Activated CD4-positive, CD25-positive, alpha-beta regulatory T cell treated with anti-CD3 and anti-CD28 coated beads, Interleukin-2, amount 50 U/mL, for 16 hours (primary cell): ENCODE data around the gene NUDT1.

Experiments
- DNase-seq: peaks from one replicate; pipeline ENCODE4 v3.0.0-alpha.2; 2020; ENCODE audit warnings: low read depth, low spot score

Gene NUDT1

DNA sequence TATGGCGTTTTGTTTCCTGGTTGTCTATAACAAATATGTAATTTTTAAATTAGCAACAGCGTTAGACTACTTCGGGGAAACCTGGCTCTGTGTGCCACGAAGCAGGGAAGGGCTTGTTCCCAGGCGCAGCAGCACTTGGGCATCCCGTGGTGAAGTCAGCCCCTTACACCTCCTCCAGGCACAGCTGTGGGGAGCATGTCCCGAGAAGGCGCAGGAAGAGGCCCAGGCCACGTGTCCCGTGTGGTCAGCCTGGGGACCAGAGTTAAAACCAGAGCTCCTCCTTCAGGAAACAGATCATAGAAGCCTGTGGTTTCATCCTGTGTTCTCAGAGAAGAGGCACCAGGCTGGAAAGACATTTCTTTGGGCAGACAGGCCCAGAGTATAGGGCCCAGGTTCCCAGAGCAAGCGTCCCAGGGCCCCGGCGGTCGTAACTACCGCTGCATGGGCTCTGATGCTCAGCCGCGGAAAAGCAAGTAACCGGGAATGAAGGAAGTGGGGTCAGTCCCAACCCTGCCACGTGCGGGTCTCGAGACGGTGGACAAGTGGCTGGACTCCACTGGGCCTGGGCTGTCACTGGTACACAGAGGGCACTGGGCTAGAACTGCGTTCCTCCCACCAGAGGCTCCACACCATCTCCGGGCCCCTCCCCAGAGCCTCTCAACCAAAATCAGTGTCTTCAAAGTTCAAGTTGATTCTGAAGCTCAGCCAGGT, 7.1 kb downstream of the NUDT1 start:
- no peak for DNase-seq

DNA sequence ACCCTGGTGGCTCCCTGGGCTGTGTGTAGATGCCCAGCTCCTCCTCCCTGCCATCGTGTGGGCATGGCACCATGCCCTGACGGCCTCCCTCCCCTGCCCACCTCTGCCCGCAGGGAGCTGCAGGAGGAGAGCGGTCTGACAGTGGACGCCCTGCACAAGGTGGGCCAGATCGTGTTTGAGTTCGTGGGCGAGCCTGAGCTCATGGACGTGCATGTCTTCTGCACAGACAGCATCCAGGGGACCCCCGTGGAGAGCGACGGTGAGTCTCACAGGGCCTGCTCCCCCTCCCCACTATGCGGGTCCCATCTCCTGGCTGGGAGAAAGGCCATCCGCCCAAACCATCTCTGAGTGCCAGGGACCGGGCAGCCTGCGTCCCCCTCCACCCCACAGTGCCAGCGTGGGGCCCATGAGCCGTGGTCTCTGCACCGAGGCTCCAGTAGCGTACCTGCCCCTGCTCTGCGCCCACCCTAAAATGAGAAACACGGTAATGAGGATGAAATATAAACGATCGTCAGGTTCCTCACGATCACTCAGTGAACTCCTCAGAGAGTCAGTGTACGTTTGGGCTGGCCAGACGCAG, 7.8 kb downstream of the NUDT1 start:
- no peak for DNase-seq

- no peak for DNase-seq
These were observed 9.4 kb downstream of the NUDT1 start for GRCh38 chr7:2251381-2251780.

DNA sequence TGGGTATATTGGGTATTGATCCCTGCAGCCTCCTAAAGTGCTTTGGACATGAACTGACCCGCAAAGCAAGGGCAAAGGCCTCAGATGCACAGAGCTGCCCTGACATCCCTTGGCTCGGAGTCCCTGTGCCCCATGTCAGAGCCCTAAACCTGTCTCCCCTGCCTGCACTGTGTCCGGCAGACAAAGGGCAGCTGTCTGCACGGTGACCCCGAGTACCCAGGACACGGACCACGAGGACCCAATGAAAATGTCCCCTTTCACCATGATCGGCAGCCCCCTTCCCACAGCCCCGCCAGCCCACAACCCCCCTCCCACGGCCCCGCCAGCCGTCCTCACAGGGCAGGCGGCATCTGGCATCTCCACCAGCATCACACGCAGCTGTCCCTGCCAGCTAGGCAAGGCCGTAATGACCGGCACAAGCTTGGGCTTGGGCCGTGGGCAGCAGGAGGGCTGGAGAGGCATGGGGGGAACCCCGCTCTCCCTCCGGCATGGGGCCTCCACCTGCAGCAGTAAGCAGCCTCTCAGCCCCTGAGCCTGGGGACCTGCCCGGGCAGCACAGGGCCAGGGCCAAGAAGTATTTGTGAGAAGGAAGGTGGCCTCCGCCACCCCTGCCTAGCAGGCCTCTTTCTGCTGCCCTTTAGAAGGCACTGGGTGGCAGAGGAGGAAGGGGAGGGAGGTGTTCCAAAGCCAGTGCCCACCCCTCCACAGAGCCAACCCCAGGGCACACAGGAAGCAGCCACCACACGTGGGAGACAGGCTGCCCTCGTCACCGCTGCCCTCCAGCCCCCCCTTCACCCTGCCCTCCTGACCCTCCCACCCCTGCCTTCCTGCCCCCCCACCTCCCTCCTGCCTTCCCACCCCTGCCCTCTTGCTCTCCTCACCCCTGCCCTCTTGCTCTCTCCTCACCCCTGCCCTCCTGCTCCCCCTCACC, 10.1 kb downstream of the NUDT1 start:
- DNase-seq = no peak

- DNase-seq = no peak
These were observed 11.0 kb downstream of the NUDT1 start for GRCh38 chr7:2253021-2253420.

DNA sequence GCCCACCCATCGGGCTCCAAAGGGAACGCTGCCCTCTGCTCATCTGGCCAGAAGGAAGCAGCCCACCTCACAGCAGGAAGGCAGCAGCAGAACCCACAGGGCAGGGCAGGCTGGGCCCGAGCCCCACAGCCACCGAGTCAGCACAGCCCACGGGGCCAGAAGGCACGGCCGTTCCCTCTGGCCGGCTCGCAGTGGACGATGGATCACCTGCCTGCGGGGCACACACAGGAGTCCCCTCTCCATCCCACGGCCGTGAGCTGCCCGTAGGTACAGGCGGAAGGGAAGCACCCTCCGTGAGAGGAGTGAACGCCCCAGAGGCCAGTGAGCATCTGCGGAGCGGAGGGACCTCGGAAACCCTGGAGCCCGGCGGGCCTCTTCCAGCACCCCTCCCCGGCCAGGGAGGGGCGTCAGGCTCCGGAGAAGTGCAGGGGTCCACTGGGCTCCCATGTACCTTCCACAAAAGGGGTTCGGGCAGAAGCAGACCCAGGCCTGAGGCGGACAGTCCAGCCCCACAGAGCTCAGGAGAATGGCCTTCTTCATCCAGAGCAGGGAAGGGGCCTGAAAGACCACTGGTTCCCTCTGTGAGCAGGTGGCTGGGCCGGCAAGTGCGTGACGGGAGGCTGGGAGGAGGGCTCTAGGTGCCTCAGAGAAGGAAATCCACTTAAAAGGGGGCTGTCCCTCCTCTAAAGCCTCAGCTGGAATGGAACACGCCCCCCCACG, 11.7 kb downstream of the NUDT1 start:
- DNase-seq = no peak

- no peak for DNase-seq
These were observed 12.6 kb downstream of the NUDT1 start for GRCh38 chr7:2254429-2255144.

DNA sequence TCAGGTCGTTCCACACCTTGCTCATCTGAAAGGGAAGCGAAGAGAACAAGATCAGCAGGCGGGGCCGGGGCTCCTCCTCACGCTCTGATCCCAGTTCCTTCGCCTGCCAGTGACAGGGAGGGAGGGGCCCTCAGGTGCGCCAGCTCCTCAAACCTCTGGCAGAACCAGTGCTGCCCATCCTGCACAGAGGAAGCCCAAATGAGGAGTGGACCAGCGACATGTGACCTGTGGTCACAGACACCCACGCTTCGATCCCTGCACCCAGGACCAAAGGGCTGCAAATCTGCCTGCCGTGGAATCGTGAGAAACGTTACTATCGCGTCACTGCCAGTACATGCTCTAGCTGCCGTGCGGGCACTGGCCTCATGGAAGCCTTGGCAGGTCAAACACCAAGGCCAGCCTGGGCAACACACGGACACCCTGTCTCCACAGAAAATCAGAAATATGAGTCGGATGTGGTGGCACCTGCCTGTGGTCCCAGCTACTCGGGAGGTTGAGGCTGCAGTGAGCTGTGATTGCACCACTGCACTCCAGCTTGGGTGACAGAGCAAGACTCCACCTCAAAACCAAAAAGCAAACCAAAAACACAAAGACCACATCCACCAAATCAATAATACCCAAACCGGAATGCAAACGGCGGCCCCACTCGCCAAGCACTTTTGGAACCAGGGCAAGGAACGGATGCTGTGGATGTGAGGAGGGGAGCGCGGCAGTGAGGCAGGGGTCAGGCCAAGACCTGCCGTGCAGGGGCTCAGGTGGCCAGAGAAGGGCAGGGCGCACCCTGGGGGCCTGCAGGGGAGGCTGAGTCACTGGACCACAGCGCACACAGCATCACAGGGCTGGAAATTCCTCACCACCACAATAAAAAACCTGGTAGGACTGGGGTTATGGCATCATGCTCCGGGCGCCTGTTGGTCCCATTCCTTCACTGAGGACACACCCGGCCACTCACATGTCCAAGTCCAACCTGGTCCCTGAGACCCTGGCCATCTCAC, 13.4 kb downstream of the NUDT1 start:
- DNase-seq = no peak

- no peak for DNase-seq
These were observed 14.4 kb downstream of the NUDT1 start for GRCh38 chr7:2256306-2257045.

GRCh38 chr7:2257046-2257551, 15.1 kb downstream of the NUDT1 start:
- DNase-seq = no peak

GRCh38 chr7:2257651-2258050, 15.6 kb downstream of the NUDT1 start:
- DNase-seq = no peak

GRCh38 chr7:2258661-2259365, 16.8 kb downstream of the NUDT1 start:
- DNase-seq = no peak

- no peak for DNase-seq
These were observed 17.5 kb downstream of the NUDT1 start for GRCh38 chr7:2259480-2259879.

DNA sequence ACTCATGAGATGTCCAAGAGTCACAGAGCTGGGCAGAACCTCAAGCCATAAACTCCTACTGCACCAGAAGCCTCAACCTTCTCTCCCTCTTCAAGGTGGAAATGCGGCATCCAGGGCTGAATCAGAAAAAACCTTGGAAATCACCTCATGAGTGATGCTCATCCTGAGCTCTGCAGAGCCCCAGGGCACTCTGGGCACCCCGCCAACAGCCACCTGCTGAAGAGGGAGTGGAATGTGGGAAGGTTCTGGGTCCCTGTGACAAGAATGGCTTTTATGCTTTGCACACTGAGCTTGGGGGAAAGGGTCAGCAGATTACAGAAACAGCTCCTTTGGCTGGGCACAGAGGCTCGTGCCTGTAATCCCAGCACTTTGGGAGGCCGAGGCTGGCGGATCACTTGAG, 18.8 kb downstream of the NUDT1 start:
- DNase-seq = no peak

- DNase-seq = no peak
These were observed 19.6 kb downstream of the NUDT1 start for GRCh38 chr7:2261611-2262010.

- DNase-seq = no peak
These were observed 21.1 kb downstream of the NUDT1 start for GRCh38 chr7:2263176-2263575.

DNA sequence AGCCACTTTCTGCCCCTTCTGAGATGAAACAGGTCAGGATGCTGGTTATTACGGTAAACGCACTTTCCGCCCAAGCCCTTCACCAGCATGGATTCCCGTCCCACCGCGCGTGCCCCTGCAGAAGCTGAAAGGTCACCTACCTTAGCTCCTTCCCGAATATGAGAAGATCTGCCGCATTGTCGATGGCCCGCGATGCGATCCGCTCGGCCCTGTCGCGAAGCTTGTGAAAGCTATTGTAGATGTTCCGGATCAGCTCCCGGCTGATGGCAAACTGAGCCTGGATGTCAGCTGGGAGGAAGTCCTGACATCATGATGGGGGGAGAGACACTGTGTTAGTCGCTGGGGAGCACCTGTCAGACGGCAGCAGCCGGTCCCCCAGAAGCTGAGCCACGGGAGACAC, 22.1 kb downstream of the NUDT1 start:
- no peak for DNase-seq

GRCh38 chr7:2266911-2267310, 24.9 kb downstream of the NUDT1 start:
- DNase-seq = no peak
